Spinal cord (tissue), 10 donors: ENCODE measurements around the gene PRSS27. TPM values are rescaled to one million over a fixed set of nuclear protein-coding genes. Genes with fewer than 3 reads are reported as not detected.
A peak's percentile ranks its signal among the peaks of the same experiment; 100 is the strongest.
"Not testable (repeated sequence)": the region's sequence is repeated elsewhere in the genome, so short reads cannot be mapped to it uniquely, and the experiment has no call there.

ENCODE experiments used
- DNase-seq, 6 donors: peaks; one replicate each; pipeline versions ENCODE4 v3.0.0 to v3.0.0-alpha.2; 2013 to 2015; ENCODE audit warnings: low spot score in 6 of 6, low read depth in 4 of 6
- H3K27ac ChIP-seq: one replicate; pipeline ENCODE4 v1.5.1; 2013; ENCODE audit warnings: low read depth, low read length, control low read depth
- H3K27me3 ChIP-seq: one replicate; pipeline ENCODE4 v1.6.1; 2013; ENCODE audit warnings: low read length; ENCODE audit not compliant: control insufficient read depth, insufficient read depth
- H3K36me3 ChIP-seq: one replicate; pipeline ENCODE4 v1.6.1; 2013; ENCODE audit warnings: low read length; ENCODE audit not compliant: control insufficient read depth, insufficient read depth
- H3K4me1 ChIP-seq: one replicate; pipeline ENCODE4 v1.6.1; 2013; ENCODE audit warnings: low read length; ENCODE audit not compliant: control insufficient read depth, insufficient read depth
- H3K4me3 ChIP-seq: one replicate; pipeline ENCODE4 v1.5.1; 2013; ENCODE audit warnings: low read depth, low read length, control low read depth
- H3K9me3 ChIP-seq: one replicate; pipeline ENCODE4 v1.6.1; 2013; ENCODE audit warnings: low read length; ENCODE audit not compliant: control insufficient read depth, insufficient read depth
- WGBS: methylation state at CpG from one replicate; pipeline ENCODE4 v1.1.5; 2013; ENCODE audit warnings: missing lambda C conversion rate; ENCODE audit not compliant: insufficient coverage; 5-methylcytosine and 5-hydroxymethylcytosine counted together
- polyA plus RNA-seq, 2 donors: library from polyadenylated mRNA; unstranded; fragments of 120-200 nt; gene quantifications; one replicate each; pipeline ENCODE4 v1.2.1, GENCODE V29; 2013; ENCODE audit not compliant: insufficient read length in 2 of 2
- total RNA-seq, 2 donors: library from RNA; depleted of rRNA in 1 of 2; stranded (reverse); fragments of 120-200 nt in 1 of 2; fragments of >200 nt in 1 of 2; gene quantifications; one replicate each; pipeline versions ENCODE4 v1.2.3 to v1.2.4, GENCODE V29; 2013 to 2014
- donor health status: healthy.

Gene PRSS27
- total and polyA plus RNA-seq, 4 donors = 2.1 to 11.5 (median 6.1) TPM

DNA sequence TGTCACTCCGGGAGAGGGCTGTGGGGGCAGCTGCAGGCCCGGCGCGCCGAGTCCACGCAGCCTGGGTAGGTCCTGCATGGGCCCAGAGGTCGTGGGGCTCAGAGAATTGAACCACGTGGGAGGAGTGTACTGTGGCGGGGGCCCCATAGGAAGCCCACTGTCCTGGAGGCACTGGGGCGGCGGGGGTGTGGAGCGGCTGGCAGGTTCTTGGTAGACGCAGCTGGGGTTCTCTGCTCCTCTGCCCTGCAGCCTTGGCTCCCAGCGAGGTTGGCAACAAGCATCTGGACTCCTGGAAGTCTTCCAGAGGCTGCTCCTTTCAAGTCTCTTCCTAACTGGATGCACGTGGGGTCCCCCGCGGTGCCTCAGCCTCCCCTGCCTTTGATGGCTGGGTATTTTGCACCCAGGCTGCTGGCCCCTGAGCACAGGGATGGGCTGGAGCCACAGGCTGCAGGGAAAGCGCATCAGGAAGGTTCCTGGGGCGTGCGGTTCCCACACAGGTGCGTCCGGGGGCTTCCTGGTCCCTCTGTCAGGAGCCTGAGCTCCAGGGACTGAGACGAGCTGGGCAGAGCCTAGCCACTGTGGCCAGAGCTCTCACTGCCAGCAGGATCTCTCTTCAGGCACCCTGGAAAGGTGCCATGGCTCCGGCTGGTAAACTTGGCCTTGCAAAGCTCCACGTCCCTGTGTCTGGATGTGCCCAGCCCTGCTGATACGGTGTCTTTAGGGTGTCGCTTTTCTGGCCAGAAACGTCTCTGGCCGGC is 28.4 kb downstream of the PRSS27 start:
- Histone ChIP-seq H3K4me1 (peaks cover 55% of the 10 kb centered on the region), H3K9me3 (no peaks in the 10 kb centered on the region), H3K27me3 (no peaks in the 10 kb centered on the region), H3K27ac (peak overlapping the region; percentile 92), H3K36me3 (peaks cover 47% of the 10 kb centered on the region), H3K4me3 (peak overlapping the region; percentile 9)
- WGBS = 38% methylated on average over 29 of the region's 29 CpGs
- DNase-seq = peak in 3 of 6 donors; percentile 65 to 90 (median 85)

DNA sequence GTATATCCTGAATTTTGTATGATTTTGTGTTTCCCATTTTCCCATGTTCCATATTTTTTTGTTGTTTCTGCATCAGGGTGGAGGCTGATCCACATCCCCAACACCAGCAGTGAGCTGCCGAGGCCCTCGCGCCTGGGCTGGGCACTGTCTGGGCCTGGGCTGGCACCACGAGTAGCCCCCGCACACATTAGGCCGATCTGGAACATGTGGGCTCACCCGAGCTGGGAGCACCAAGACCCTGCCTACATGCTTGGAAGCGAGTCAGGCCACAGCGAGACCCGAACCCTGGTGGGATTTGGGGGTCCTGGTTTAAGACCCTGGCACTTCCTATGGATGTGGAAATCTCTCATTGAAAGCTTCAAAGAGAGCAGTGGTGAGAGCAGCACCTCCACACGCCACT is 29.2 kb downstream of the PRSS27 start:
- peaks cover 55% of the 10 kb centered on the region for H3K4me1 ChIP-seq
- H3K27ac ChIP-seq = peak overlapping the region; percentile 92
- H3K4me3 ChIP-seq = no peak overlapping the region
- H3K9me3 ChIP-seq = no peaks in the 10 kb centered on the region
- peaks cover 44% of the 10 kb centered on the region for H3K36me3 ChIP-seq
- DNase-seq = no peak
- H3K27me3 ChIP-seq = no peaks in the 10 kb centered on the region
- WGBS = 92% methylated on average over 11 of the region's 11 CpGs

DNA sequence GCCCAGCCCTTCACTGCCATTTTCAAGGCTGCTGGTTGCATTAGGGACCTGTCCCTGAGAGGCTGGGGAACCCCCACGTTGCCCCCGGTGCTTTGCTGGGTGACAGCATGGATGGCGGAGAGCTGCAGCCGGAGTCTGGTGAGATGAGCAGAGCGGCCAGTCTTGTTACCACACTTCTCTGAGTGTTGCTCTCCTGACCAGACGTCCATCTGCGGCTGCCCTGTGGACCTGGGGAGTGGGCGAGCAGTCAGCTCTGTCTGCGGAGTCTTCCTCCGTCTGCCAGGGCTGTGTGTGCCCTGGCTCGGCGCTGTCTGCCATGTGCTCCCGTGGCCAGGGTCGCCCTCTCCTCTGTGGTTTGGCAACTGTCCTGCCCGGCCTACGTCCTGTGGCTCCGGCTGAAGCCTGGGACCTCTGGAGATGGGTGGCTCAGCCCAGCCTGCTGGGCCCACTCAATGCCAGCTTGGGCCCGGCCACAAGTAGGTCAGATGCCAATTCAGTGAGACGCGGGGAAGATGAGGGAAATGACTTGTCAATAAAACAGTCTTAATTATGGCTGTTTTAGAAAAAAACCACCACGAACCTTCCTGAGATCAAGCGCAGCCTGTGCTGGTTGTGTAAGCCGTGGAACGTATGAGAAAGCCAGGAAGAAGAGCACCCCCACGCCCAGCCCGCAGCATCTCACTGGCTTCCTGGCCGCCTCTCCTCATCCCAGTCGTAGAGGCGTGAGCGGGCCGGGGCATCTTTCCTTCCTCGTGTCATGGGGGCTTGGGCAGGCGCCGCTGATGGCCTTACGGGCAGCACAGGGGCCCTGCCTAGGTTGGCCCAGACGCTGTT is 29.8 kb downstream of the PRSS27 start:
- Histone ChIP-seq H3K4me1 (peaks cover 55% of the 10 kb centered on the region), H3K4me3 (no peak overlapping the region), H3K27me3 (no peaks in the 10 kb centered on the region), H3K36me3 (peaks cover 44% of the 10 kb centered on the region), H3K9me3 (no peaks in the 10 kb centered on the region), H3K27ac (peak overlapping the region; percentile 47)
- 85% methylated on average over 35 of the region's 36 CpGs for WGBS
- no peak for DNase-seq

DNA sequence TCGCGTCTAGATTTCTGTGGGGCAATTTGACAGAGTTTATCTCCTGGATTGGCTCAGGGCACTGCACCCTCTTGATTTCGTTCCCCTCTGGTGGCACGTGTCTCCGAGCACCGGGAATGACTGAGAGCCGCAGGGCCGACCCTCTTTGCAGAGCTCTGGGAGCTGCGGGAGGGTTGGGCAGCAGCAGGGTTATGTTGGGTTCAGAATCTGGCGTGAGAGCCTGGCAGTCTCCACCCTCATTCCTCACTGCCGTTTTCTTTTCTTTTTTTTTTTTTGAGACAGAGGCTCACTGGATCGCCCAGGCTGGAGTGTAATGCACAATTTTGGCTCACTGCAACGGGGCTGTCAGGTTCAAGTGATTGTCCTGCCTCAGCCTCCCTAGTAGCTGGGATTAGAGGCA is 30.6 kb downstream of the PRSS27 start:
- not testable (repeated sequence) for H3K9me3 ChIP-seq, H3K27me3 ChIP-seq, DNase-seq, H3K27ac ChIP-seq, H3K4me3 ChIP-seq
- no CpG with 5 or more reads among the region's 13 CpGs for WGBS
- peaks cover 55% of the 10 kb centered on the region for H3K4me1 ChIP-seq
- peaks cover 44% of the 10 kb centered on the region for H3K36me3 ChIP-seq

DNA sequence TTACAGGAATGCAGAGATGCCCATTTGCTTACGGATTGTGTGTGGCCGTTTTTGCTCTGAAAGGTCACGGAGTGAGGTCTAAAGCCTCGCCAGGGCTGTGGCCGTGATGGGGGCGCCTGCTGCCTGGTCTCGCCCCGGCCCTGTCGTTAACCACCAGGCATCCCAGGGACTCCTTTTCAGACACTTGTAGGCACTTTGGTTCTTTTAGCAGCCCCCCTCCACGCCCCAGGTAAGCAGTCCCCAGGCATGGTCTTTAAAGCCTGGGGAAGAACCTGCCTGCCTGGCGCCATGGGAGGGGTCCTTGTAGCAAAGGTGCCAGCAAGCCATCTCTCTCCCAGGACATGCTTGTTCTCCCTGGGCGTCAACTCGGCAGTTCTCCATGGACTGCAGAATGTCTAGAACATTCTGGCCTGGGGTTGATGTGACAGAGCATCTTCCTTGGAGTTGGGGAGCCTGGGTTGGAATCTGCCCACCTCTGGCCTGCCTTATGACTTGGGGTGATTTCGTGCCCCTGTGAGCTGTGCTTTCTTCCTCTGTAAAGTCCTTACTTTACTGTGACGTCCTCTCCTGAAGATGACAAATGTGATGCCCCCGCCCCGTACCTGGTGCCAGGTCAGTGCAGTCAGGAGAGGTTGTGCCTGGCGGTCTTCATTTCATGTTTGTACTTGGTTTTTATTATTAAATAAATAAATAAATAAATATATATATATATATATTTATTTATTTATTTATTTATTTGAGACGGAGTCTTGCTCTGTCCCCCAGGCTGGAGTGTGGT is 32.3 kb downstream of the PRSS27 start:
- peaks cover 35% of the 10 kb centered on the region for H3K36me3 ChIP-seq
- H3K27ac ChIP-seq = no peak overlapping the region
- no peaks in the 10 kb centered on the region for H3K9me3 ChIP-seq
- H3K27me3 ChIP-seq = no peaks in the 10 kb centered on the region
- 93% methylated on average over 13 of the region's 19 CpGs for WGBS
- no peak for DNase-seq
- H3K4me3 ChIP-seq = no peak overlapping the region
- H3K4me1 ChIP-seq = peaks cover 45% of the 10 kb centered on the region

DNA sequence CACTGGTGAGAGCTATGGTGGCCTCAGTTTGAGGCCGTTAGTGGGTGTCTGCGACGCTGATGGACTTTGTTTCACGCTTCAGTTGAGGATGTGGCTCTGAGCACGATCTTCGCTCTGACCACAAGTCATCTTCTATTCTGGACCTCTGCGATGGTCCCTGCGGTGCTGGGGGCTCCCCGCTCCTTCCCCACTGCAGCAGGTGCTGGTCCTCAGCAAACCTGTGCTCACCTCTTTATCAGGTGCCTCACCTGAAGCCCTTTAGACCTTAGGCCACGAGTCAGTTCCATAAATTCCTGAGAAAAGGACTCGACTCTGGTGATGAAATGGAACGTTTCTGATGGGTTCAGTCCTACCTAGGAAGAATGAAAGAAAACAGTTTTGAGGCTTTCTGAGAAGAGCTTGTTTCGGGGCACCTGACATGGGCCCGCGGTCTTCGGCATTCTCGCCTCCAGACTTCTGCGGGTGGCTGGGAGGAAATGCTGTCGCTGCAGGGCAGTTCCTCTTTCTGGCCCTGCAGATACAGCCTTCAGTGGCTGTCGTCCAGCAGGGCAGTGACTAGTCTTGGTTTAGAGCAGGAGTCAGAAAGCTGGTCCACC is 33.0 kb downstream of the PRSS27 start:
- no peak for DNase-seq
- Histone ChIP-seq H3K27me3 (no peaks in the 10 kb centered on the region), H3K4me3 (no peak overlapping the region), H3K27ac (no peak overlapping the region), H3K36me3 (peaks cover 28% of the 10 kb centered on the region), H3K4me1 (peaks cover 38% of the 10 kb centered on the region), H3K9me3 (no peaks in the 10 kb centered on the region)
- WGBS = 90% methylated on average over 20 of the region's 20 CpGs

DNA sequence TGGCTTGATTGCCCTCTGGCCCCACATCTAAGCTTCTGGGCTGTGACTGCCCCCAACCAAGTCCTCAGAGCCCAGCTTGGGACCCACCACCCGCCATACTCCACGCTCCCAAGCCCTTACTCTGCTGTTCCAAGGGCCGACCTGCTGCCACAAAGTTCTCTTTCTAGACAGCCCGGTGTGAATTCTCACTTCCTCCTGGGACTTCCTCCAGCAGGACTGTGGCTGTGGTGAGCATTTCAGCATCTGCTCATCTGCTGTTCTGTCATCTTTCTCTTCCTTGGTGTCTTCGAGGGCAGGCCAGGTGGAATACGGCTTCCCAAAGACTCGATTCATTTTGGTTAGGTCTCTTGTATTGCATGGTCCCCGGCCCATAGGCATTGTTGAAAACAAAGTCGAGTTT is 33.9 kb downstream of the PRSS27 start:
- Histone ChIP-seq H3K36me3 (peaks cover 19% of the 10 kb centered on the region), H3K4me1 (peaks cover 37% of the 10 kb centered on the region)
- H3K9me3 ChIP-seq, H3K4me3 ChIP-seq, H3K27me3 ChIP-seq, H3K27ac ChIP-seq, DNase-seq: not testable (repeated sequence)
- WGBS = no CpG with 5 or more reads among the region's 9 CpGs

DNA sequence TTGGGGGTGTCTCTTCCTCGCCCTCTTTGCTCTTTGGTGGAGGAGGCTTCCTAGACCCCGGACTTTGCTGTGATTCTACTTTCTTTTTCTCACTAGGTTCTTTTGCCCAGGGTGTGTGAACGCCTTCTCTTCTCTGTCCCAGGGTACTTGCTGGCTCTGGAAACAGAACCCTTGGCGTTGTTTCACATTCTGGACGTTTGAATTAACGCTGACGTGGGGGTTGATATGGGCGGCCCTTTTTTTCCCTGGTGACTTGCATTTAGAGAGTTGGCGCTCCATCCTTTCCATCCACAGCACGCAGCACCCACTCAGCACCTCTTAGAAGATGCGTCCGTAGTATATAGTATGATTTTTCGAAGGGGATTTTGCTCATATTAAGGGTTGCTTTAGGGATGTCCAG is 37.0 kb downstream of the PRSS27 start:
- DNase-seq, H3K27ac ChIP-seq, H3K27me3 ChIP-seq, H3K36me3 ChIP-seq, H3K9me3 ChIP-seq: not testable (repeated sequence)
- peak overlapping the region; percentile 98 for H3K4me3 ChIP-seq
- no CpG with 5 or more reads among the region's 13 CpGs for WGBS
- peaks cover 21% of the 10 kb centered on the region for H3K4me1 ChIP-seq
